Smooth muscle cell (in vitro differentiated cells): Measurements from ENCODE around the gene ZBTB7B. TPM values are rescaled to one million over a fixed set of nuclear protein-coding genes. Genes with fewer than 3 reads are reported as not detected.

Source experiments
- DNase-seq: peaks from one replicate; lab custom pipeline; 2025; ENCODE audit not compliant: unreplicated experiment; lab: John Stamatoyannopoulos, UW
- H2AFZ ChIP-seq: fragments of 200-600 bp; sonication (generic); 2 replicates; pipeline ENCODE4 v1.6.0; 2016; ENCODE audit warnings: antibody characterized with exemption, low read depth, mild to moderate bottlenecking
- H3F3A ChIP-seq: fragments of 200-600 bp; sonication (generic); 2 replicates; pipeline ENCODE4 v1.6.0; 2017; ENCODE audit warnings: antibody characterized with exemption, low read depth
- H3K27ac ChIP-seq: fragments of 200-600 bp; sonication (generic); 2 replicates; pipeline ENCODE4 v1.5.1; 2016; ENCODE audit warnings: low read depth, mild to moderate bottlenecking
- H3K27me3 ChIP-seq: fragments of 200-600 bp; sonication (generic); 2 replicates; pipeline ENCODE4 v1.6.1; 2016; ENCODE audit warnings: low read depth, mild to moderate bottlenecking
- H3K36me3 ChIP-seq: fragments of 200-600 bp; sonication (generic); 2 replicates; pipeline ENCODE4 v1.5.1; 2016; ENCODE audit warnings: low read depth
- H3K4me1 ChIP-seq: fragments of 200-600 bp; sonication (generic); 2 replicates; pipeline ENCODE4 v1.5.1; 2016; ENCODE audit warnings: low read depth
- H3K4me2 ChIP-seq: fragments of 200-600 bp; sonication (generic); 2 replicates; pipeline ENCODE4 v1.6.0; 2016; ENCODE audit warnings: mild to moderate bottlenecking
- H3K4me3 ChIP-seq: fragments of 200-600 bp; sonication (generic); 2 replicates; pipeline ENCODE4 v1.5.1; 2016; ENCODE audit warnings: mild to moderate bottlenecking
- H3K79me2 ChIP-seq: fragments of 200-600 bp; sonication (generic); 2 replicates; pipeline ENCODE4 v1.6.0; 2016; ENCODE audit warnings: low read depth, mild to moderate bottlenecking
- H3K9ac ChIP-seq: fragments of 200-600 bp; sonication (generic); 2 replicates; pipeline ENCODE4 v1.6.0; 2016; ENCODE audit warnings: low read depth
- H3K9me3 ChIP-seq: fragments of 200-600 bp; sonication (generic); replicated peaks from 2 replicates; pipeline ENCODE4 v1.5.1; 2016; ENCODE audit warnings: low read depth
- H4K20me1 ChIP-seq: fragments of 200-600 bp; sonication (generic); 2 replicates; pipeline ENCODE4 v1.6.0; 2016; ENCODE audit warnings: low read depth
- CTCF ChIP-seq: fragments of 200-600 bp; sonication (generic); IDR thresholded peaks from 2 replicates; pipeline ENCODE4 v1.5.1; 2017; ENCODE audit warnings: borderline replicate concordance, mild to moderate bottlenecking, antibody characterized with exemption; ENCODE audit not compliant: insufficient read depth, poor library complexity, severe bottlenecking
- WGBS: methylation state at CpG from one replicate; pipeline ENCODE4 v1.1.7; 2016; ENCODE audit warnings: low lambda C conversion rate; 5-methylcytosine and 5-hydroxymethylcytosine counted together
- polyA plus RNA-seq: library from polyadenylated mRNA; unstranded; fragments of >200 nt; fragmentation: Nextera tagmentation; extraction: Ambion mirVana; gene quantifications from 2 replicates; pipeline ENCODE4 v1.2.1, GENCODE V29; 2016
- total RNA-seq: library from RNA; depleted of rRNA; stranded (reverse); fragments of >200 nt; gene quantifications from 2 replicates; pipeline ENCODE4 v1.2.3, GENCODE V29; 2014

Gene ZBTB7B
- total and polyA plus RNA-seq, 2 experiments from 2014 or later: 7.5 to 15.5 TPM

- Histone ChIP-seq H3K9me3 (no peaks in the 10 kb centered on the region), H3K27me3 (no peaks in the 10 kb centered on the region), H3K4me3 (no peak overlapping the region), H2AFZ (no peak overlapping the region), H3K4me2 (no peak overlapping the region), H3K4me1 (peaks cover 32% of the 10 kb centered on the region), H3K27ac (no peak overlapping the region), H3K79me2 (peaks cover 21% of the 10 kb centered on the region), H3K36me3 (no peaks in the 10 kb centered on the region), H3K9ac (no peak overlapping the region), H3F3A (peaks cover 2% of the 10 kb centered on the region), H4K20me1 (peaks cover 66% of the 10 kb centered on the region)
- no peak for TF ChIP-seq CTCF
- no peak for DNase-seq
- 90% methylated on average over 5 of the region's 6 CpGs for WGBS
Observed at GRCh38 chr1:155011437-155012025, 8.9 kb downstream of the ZBTB7B start.

- Histone ChIP-seq H2AFZ (no peak overlapping the region), H3K79me2 (peaks cover 19% of the 10 kb centered on the region), H3K27me3 (no peaks in the 10 kb centered on the region), H3F3A (peaks cover 3% of the 10 kb centered on the region), H3K27ac (no peak overlapping the region), H4K20me1 (peaks cover 60% of the 10 kb centered on the region), H3K9me3 (no peaks in the 10 kb centered on the region), H3K4me3 (no peak overlapping the region), H3K4me1 (peaks cover 36% of the 10 kb centered on the region), H3K4me2 (no peak overlapping the region), H3K9ac (no peak overlapping the region), H3K36me3 (no peaks in the 10 kb centered on the region)
- no peak for DNase-seq
- 37% methylated on average over 7 of the region's 9 CpGs for WGBS
- TF ChIP-seq CTCF: no peak
Observed at GRCh38 chr1:155012026-155012546, 9.5 kb downstream of the ZBTB7B start.

- Histone ChIP-seq H3K9ac (no peak overlapping the region), H3F3A (peaks cover 3% of the 10 kb centered on the region), H3K9me3 (no peaks in the 10 kb centered on the region), H3K27ac (no peak overlapping the region), H3K4me1 (peaks cover 36% of the 10 kb centered on the region), H3K79me2 (peaks cover 10% of the 10 kb centered on the region), H3K4me2 (no peak overlapping the region), H3K36me3 (no peaks in the 10 kb centered on the region), H3K27me3 (no peaks in the 10 kb centered on the region), H4K20me1 (peaks cover 51% of the 10 kb centered on the region), H3K4me3 (no peak overlapping the region), H2AFZ (no peak overlapping the region)
- DNase-seq: no peak
- 96% methylated on average over 3 of the region's 3 CpGs for WGBS
- no peak for TF ChIP-seq CTCF
Observed at GRCh38 chr1:155012776-155013602, 10.4 kb downstream of the ZBTB7B start.
